Right ventricle myocardium superior (tissue), 1 donor: ENCODE results near the gene REXO1. TPM values are rescaled to one million over a fixed set of nuclear protein-coding genes. Genes with fewer than 3 reads are reported as not detected.
"Not testable (repeated sequence)": the region's sequence is repeated elsewhere in the genome, so short reads cannot be mapped to it uniquely, and the experiment has no call there.

Experiments used
- ATAC-seq: fragments of 200-7000 bp; cut with Tn5 transposase; one replicate; pipeline ENCODE4 v1.9.1; 2020; ENCODE audit warnings: mild to moderate bottlenecking; ENCODE audit not compliant: poor library complexity
- DNase-seq: peaks from one replicate; pipeline ENCODE4 v3.0.0-alpha.2; 2020
- intact Hi-C: fragments of 100-400 bp; cut with DNase I; formaldehyde crosslinking; loops from one replicate; pipeline ENCODE4 v1.11.2; 2022
- long read RNA-seq: library from polyadenylated mRNA; unstranded; transcript quantifications from one replicate; pipeline ENCODE4 v2.0.0, GENCODE V29; 2021
- total RNA-seq: library from RNA; stranded (reverse); fragmentation: NEBNext Ultra II Directional; extraction: Animal tissue kit (Norgen Biotek cat#: 25700); gene quantifications from one replicate; pipeline ENCODE4 v1.2.1, GENCODE V29; 2021
- donor health status: DM: no; HTN: yes; CAD: no; lungs with severe emphysema.

Gene REXO1
- total RNA-seq: 13.6 TPM
- long read RNA-seq, partial matches to known transcripts: 9 of 11 reads
- long read RNA-seq, other reads (novel, unspliced or antisense): 2 of 11 reads

GRCh38 chr19:1848399-1849131, at the start of gene REXO1:
REXO1 (minus strand) TSS chr19:1848483; CDS start chr19:1848358, 125 bp downstream.
- peak; percentile 93 for ATAC-seq
- intact Hi-C loops: no loop called here
- peak; percentile 97 for DNase-seq

- DNase-seq: no peak
- no peak for ATAC-seq
- intact Hi-C loops: no loop called here
Observed at GRCh38 chr19:1896508-1896907, 48.2 kb upstream of the REXO1 start.

GRCh38 chr19:1893791-1894190, 45.5 kb upstream of the REXO1 start:
- DNase-seq (no peak), ATAC-seq (no peak)
- intact Hi-C loops: no loop called here

GRCh38 chr19:1889907-1890306, 41.6 kb upstream of the REXO1 start:
- DNase-seq: no peak
- ATAC-seq: no peak
- intact Hi-C loops: no loop called here

- intact Hi-C loops: no loop called here
- no peak for ATAC-seq
- DNase-seq: no peak
Observed at GRCh38 chr19:1888385-1888784, 40.1 kb upstream of the REXO1 start.

- DNase-seq, ATAC-seq, intact Hi-C loops: not testable (repeated sequence)
Observed at GRCh38 chr19:1886360-1886759, 38.1 kb upstream of the REXO1 start.

GRCh38 chr19:1885398-1886119, 37.3 kb upstream of the REXO1 start, which contains the start of gene ABHD17A:
ABHD17A (minus strand) TSS chr19:1885496; CDS start chr19:1881566, 3,930 bp downstream.
- peak; percentile 97 for DNase-seq
- ATAC-seq: peak; percentile 97
- intact Hi-C loops: not testable (repeated sequence)

GRCh38 chr19:1884719-1885334, 36.5 kb upstream of the REXO1 start:
- no peak for ATAC-seq
- peak; percentile 59 for DNase-seq
- intact Hi-C loops: no loop called here

- intact Hi-C loops: no loop called here
- no peak for DNase-seq
- ATAC-seq: no peak
Observed at GRCh38 chr19:1884291-1884718, 36.0 kb upstream of the REXO1 start.

- ATAC-seq (no peak), DNase-seq (no peak)
- intact Hi-C loops: no loop called here
Observed at GRCh38 chr19:1883784-1884183, 35.5 kb upstream of the REXO1 start.

- ATAC-seq (no peak), DNase-seq (no peak)
- intact Hi-C loops: no loop called here
Observed at GRCh38 chr19:1882786-1883692, 34.8 kb upstream of the REXO1 start.

GRCh38 chr19:1882089-1882785, 34.0 kb upstream of the REXO1 start:
- DNase-seq: no peak
- intact Hi-C loops: no loop called here
- no peak for ATAC-seq

GRCh38 chr19:1881393-1882088, 33.3 kb upstream of the REXO1 start:
- intact Hi-C loops, DNase-seq, ATAC-seq: not testable (repeated sequence)

- intact Hi-C loops: no loop called here
- ATAC-seq: no peak
Observed at GRCh38 chr19:1880611-1881392, 32.5 kb upstream of the REXO1 start.

GRCh38 chr19:1879982-1880381, 31.7 kb upstream of the REXO1 start:
- DNase-seq, intact Hi-C loops, ATAC-seq: not testable (repeated sequence)

More at GRCh38 chr19:1880611-1881392, 32.5 kb upstream of the REXO1 start:
- DNase-seq: no peak

- ATAC-seq, intact Hi-C loops, DNase-seq: not testable (repeated sequence)
Observed at GRCh38 chr19:1878583-1878982, 30.3 kb upstream of the REXO1 start.
